H1 (cell line): ENCODE data around the gene PTPA. TPM values are rescaled to one million over a fixed set of nuclear protein-coding genes. Genes with fewer than 3 reads are reported as not detected.
"Not testable (repeated sequence)": the region's sequence is repeated elsewhere in the genome, so short reads cannot be mapped to it uniquely, and the experiment has no call there.

Experiments used
- CTCF ChIA-PET: fragments of 300-600 bp; sonication (Branson Sonifier 250); formaldehyde crosslinking; loops from one replicate; lab custom pipeline; 2021; ENCODE audit not compliant: partially characterized antibody; lab: Charles Lee
- POLR2A ChIA-PET: fragments of 300-600 bp; sonication (Branson Sonifier 250); formaldehyde crosslinking; loops from one replicate; lab custom pipeline; 2021; ENCODE audit warnings: inconsistent platforms; ENCODE audit not compliant: partially characterized antibody; lab: Charles Lee
- DNase-seq, 2 experiments: peaks; one replicate each; pipeline versions ENCODE4 v3.0.0 to v3.0.0-alpha.2; 2010 to 2022; ENCODE audit warnings: low spot score in 2 of 2, low read depth in 1 of 2, mixed read lengths in 1 of 2
- FAIRE-seq: peaks from 2 replicates; lab custom pipeline; 2011; peaks lifted over from hg19 to GRCh38; lab: Jason Lieb, UNC
- H2AFZ ChIP-seq: 2 replicates; pipeline ENCODE4 v1.8.1; 2012; ENCODE audit warnings: low read length, inconsistent platforms
- H2AK5ac ChIP-seq: 2 replicates; pipeline ENCODE4 v1.6.1; 2013; ENCODE audit warnings: low read depth, low read length
- H2BK120ac ChIP-seq: replicated peaks from 2 replicates; pipeline ENCODE3; 2013; ENCODE audit warnings: low read depth, low read length, inconsistent platforms
- H2BK12ac ChIP-seq: 2 replicates; pipeline ENCODE4 v1.6.1; 2013; ENCODE audit warnings: low read depth, low read length
- H2BK15ac ChIP-seq: 2 replicates; pipeline ENCODE4 v1.6.1; 2013; ENCODE audit warnings: low read length
- H2BK20ac ChIP-seq: 2 replicates; pipeline ENCODE4 v1.6.1; 2013; ENCODE audit warnings: low read length
- H2BK5ac ChIP-seq: 2 replicates; pipeline ENCODE4 v1.6.1; 2013; ENCODE audit warnings: low read depth, low read length
- H3K14ac ChIP-seq: 2 replicates; pipeline ENCODE4 v1.6.1; 2013; ENCODE audit warnings: inconsistent platforms; ENCODE audit not compliant: insufficient read length
- H3K18ac ChIP-seq: 2 replicates; pipeline ENCODE4 v1.6.1; 2013; ENCODE audit warnings: low read length; ENCODE audit errors: extremely low read depth
- H3K23ac ChIP-seq: 2 replicates; pipeline ENCODE4 v1.6.1; 2013; ENCODE audit warnings: inconsistent platforms; ENCODE audit not compliant: insufficient read length
- H3K23me2 ChIP-seq: 2 replicates; pipeline ENCODE4 v1.6.1; 2013; ENCODE audit warnings: low read depth, low read length
- H3K27ac ChIP-seq: 2 replicates; pipeline ENCODE4 v1.6.1; 2011; ENCODE audit warnings: low read depth, low read length, inconsistent platforms
- H3K27me3 ChIP-seq, 4 experiments: replicated peaks in 1 of 4; 1 replicate in 1 of 4; 2 replicates in 3 of 4; pipeline versions ENCODE4 v1.6.1 to v1.8.1; 2011 to 2013; ENCODE audit warnings: low read length in 3 of 4, mild to moderate bottlenecking in 3 of 4, inconsistent platforms in 2 of 4, mixed read lengths in 2 of 4, moderate library complexity in 1 of 4; ENCODE audit not compliant: control insufficient read depth in 3 of 4, insufficient read depth in 3 of 4; ENCODE audit errors: extremely low read depth in 1 of 4
- H3K36me3 ChIP-seq, 4 experiments: 2 replicates each; pipeline versions ENCODE4 v1.6.1 to v1.8.1; 2011 to 2013; ENCODE audit warnings: mild to moderate bottlenecking in 4 of 4, low read length in 3 of 4, moderate library complexity in 2 of 4, control low read depth in 1 of 4, inconsistent platforms in 1 of 4; ENCODE audit not compliant: insufficient read depth in 4 of 4, control insufficient read depth in 2 of 4
- H3K4ac ChIP-seq: replicated peaks from 2 replicates; pipeline ENCODE3; 2013; ENCODE audit warnings: low read length, low read depth, mixed read lengths, inconsistent platforms; ENCODE audit not compliant: insufficient read length
- H3K4me1 ChIP-seq, 4 experiments: replicated peaks in 1 of 4; 1 replicate in 1 of 4; 2 replicates in 3 of 4; pipeline versions ENCODE4 v1.6.1 to v1.8.1; 2011 to 2013; ENCODE audit warnings: low read length in 3 of 4, inconsistent platforms in 2 of 4, mixed read lengths in 1 of 4; ENCODE audit not compliant: insufficient read depth in 4 of 4, control insufficient read depth in 3 of 4
- H3K4me2 ChIP-seq, 2 experiments: 2 replicates each; pipeline versions ENCODE4 v1.6.1 to v1.8.1; 2011 to 2013; ENCODE audit warnings: low read depth in 2 of 2, low read length in 2 of 2, control low read depth in 1 of 2, inconsistent platforms in 1 of 2, mild to moderate bottlenecking in 1 of 2; ENCODE audit not compliant: insufficient read depth in 1 of 2
- H3K4me3 ChIP-seq, 4 experiments: fragments of 200-600, 300-600 bp in 1 of 4; sonication (generic), shearing (Covaris generic), sonication (Bioruptor Twin) in 1 of 4; 2 replicates each; pipeline versions ENCODE4 v1.5.1 to v1.8.1; 2011 to 2016; ENCODE audit warnings: low read length in 4 of 4, low read depth in 3 of 4, control low read depth in 2 of 4, inconsistent platforms in 2 of 4, mild to moderate bottlenecking in 2 of 4, mixed read lengths in 1 of 4, moderate library complexity in 1 of 4; ENCODE audit not compliant: insufficient read depth in 2 of 4; ENCODE audit errors: extremely low read depth in 1 of 4
- H3K56ac ChIP-seq: replicated peaks from 2 replicates; pipeline ENCODE3; 2013; ENCODE audit warnings: low read depth, mild to moderate bottlenecking, mixed read lengths, low read length, inconsistent platforms; ENCODE audit not compliant: insufficient read length
- H3K79me1 ChIP-seq: 2 replicates; pipeline ENCODE4 v1.6.1; 2013; ENCODE audit warnings: low read depth, low read length, control low read depth
- H3K79me2 ChIP-seq, 2 experiments: 2 replicates each; pipeline versions ENCODE4 v1.6.1 to v1.8.1; 2012 to 2013; ENCODE audit warnings: low read length in 2 of 2, mild to moderate bottlenecking in 2 of 2, inconsistent platforms in 1 of 2; ENCODE audit not compliant: insufficient read depth in 2 of 2, control insufficient read depth in 1 of 2
- H3K9ac ChIP-seq, 4 experiments: replicated peaks in 1 of 4; 1 replicate in 1 of 4; 2 replicates in 3 of 4; pipeline versions ENCODE4 v1.6.1 to v1.8.1; 2011 to 2013; ENCODE audit warnings: low read depth in 3 of 4, low read length in 3 of 4, control low read depth in 2 of 4, mild to moderate bottlenecking in 2 of 4, moderate library complexity in 2 of 4, inconsistent platforms in 1 of 4; ENCODE audit errors: extremely low read depth in 1 of 4
- H3K9me3 ChIP-seq, 2 experiments: 2 replicates each; pipeline versions ENCODE4 v1.6.1 to v1.8.1; 2012 to 2013; ENCODE audit warnings: mild to moderate bottlenecking in 2 of 2, moderate library complexity in 2 of 2, control low read depth in 1 of 2, inconsistent platforms in 1 of 2, low read depth in 1 of 2, low read length in 1 of 2, mixed read lengths in 1 of 2; ENCODE audit not compliant: insufficient read depth in 2 of 2
- H4K20me1 ChIP-seq, 2 experiments: replicated peaks in 1 of 2; 2 replicates each; pipeline versions ENCODE3 to v1.8.1; 2011 to 2013; ENCODE audit warnings: inconsistent platforms in 2 of 2, low read length in 2 of 2, mild to moderate bottlenecking in 1 of 2; ENCODE audit not compliant: insufficient read depth in 2 of 2, control insufficient read depth in 1 of 2
- H4K5ac ChIP-seq: 2 replicates; pipeline ENCODE4 v1.6.1; 2013; ENCODE audit warnings: low read length, low read depth, mixed read lengths, inconsistent platforms; ENCODE audit not compliant: insufficient read length
- H4K8ac ChIP-seq: 2 replicates; pipeline ENCODE4 v1.8.0; 2013; ENCODE audit warnings: mild to moderate bottlenecking, moderate library complexity, low read length, inconsistent platforms; ENCODE audit not compliant: insufficient read depth; ENCODE audit errors: extremely low read depth
- H4K91ac ChIP-seq: replicated peaks from 2 replicates; pipeline ENCODE3; 2013; ENCODE audit warnings: low read length, mixed read lengths, inconsistent platforms; ENCODE audit not compliant: insufficient read length
- ASH2L ChIP-seq: fragments of 200-600, 300-600 bp; sonication (generic); IDR thresholded peaks from one replicate; pipeline ENCODE4 v1.7.1; 2017; ENCODE audit warnings: low read length
- BACH1 ChIP-seq: IDR thresholded peaks from 2 replicates; pipeline ENCODE4 v1.6.1; 2012; ENCODE audit warnings: low read length, improper control_type of control experiment
- HDAC6 ChIP-seq: IDR thresholded peaks from one replicate; pipeline ENCODE4 v1.7.1; 2012; ENCODE audit warnings: low read depth, mild to moderate bottlenecking, inconsistent platforms, low read length, moderate library complexity
- RFX5 ChIP-seq: IDR thresholded peaks from 2 replicates; pipeline ENCODE4 v1.6.1; 2011; ENCODE audit warnings: low read depth, low read length, improper control_type of control experiment, borderline replicate concordance
- ZNF274 ChIP-seq: IDR thresholded peaks from 2 replicates; pipeline ENCODE4 v1.7.0; 2012; ENCODE audit warnings: low read length, borderline replicate concordance; ENCODE audit errors: extremely low read depth
- WGBS, 2 experiments: shearing (Covaris generic) in 1 of 2; methylation state at CpG; one replicate each; pipeline versions ENCODE4 v1.1.6 to v1.1.7; 2013 to 2015; ENCODE audit warnings: low lambda C conversion rate in 2 of 2, mixed read lengths in 2 of 2, inconsistent platforms in 1 of 2, low coverage in 1 of 2, missing lambda C conversion rate in 1 of 2; ENCODE audit not compliant: insufficient replicate concordance in 2 of 2, insufficient coverage in 1 of 2, insufficient read length in 1 of 2; ENCODE audit errors: extremely low coverage in 1 of 2, missing lambda C conversion rate in 1 of 2; 5-methylcytosine and 5-hydroxymethylcytosine counted together
- polyA plus RNA-seq, 7 experiments: library from polyadenylated mRNA; depleted of rRNA in 3 of 7; stranded (reverse) in 5 of 7; unstranded in 2 of 7; fragments of >200 nt in 5 of 7; fragments of 200-250 nt in 2 of 7; gene quantifications; 1 replicate in 5 of 7; 2 replicates in 1 of 7; 4 replicates in 1 of 7; pipeline versions ENCODE4 v1.2.1 to v1.2.3, GENCODE V29; 2011 to 2013; ENCODE audit warnings: missing spikeins in 2 of 7, mixed read lengths in 2 of 7
- total RNA-seq: library from RNA; stranded (reverse); fragmentation: NEBNext Ultra II Directional; extraction: Animal tissue kit (Norgen Biotek cat#: 25700); gene quantifications from 2 replicates; pipeline ENCODE4 v1.2.1, GENCODE V29; 2021

PTPA gene
- total and polyA plus RNA-seq, 2 of the 8 experiments (the other 6 are each of a cell fraction or from before 2014, with no cell fraction given), result 114 to 145 TPM

GRCh38 chr9:129122133-129122532 lies 10.9 kb downstream of the PTPA start (continued):
- no peak for TF ChIP-seq HDAC6
- no peak for TF ChIP-seq ASH2L
- TF ChIP-seq BACH1, result no peak
- no peak for TF ChIP-seq ZNF274
- TF ChIP-seq RFX5, result no peak

- H4K91ac ChIP-seq, H3K9ac ChIP-seq, H4K5ac ChIP-seq, H4K20me1 ChIP-seq, H3K14ac ChIP-seq, H2BK15ac ChIP-seq, H3K9me3 ChIP-seq, H3K23ac ChIP-seq, H2AK5ac ChIP-seq, H4K8ac ChIP-seq, H2BK5ac ChIP-seq, H2BK20ac ChIP-seq, H2BK120ac ChIP-seq, H3K4me2 ChIP-seq, H3K23me2 ChIP-seq, H3K4ac ChIP-seq, FAIRE-seq, H3K27me3 ChIP-seq, H3K27ac ChIP-seq, H3K18ac ChIP-seq, H2BK12ac ChIP-seq, DNase-seq, H2AFZ ChIP-seq, H3K4me3 ChIP-seq, H3K56ac ChIP-seq: not testable (repeated sequence)
- Histone ChIP-seq H3K4me1 (peaks cover 9 to 18% (median 12%) of the 10 kb centered on the region in 4 experiments), H3K79me2 (peaks cover 3 to 30% of the 10 kb centered on the region in 2 experiments; a peak in 2 of 4 replicates), H3K79me1 (peaks cover 11% of the 10 kb centered on the region; the same call in 1 of the 2 replicates), H3K36me3 (peaks cover 9 to 46% (median 22%) of the 10 kb centered on the region in 4 experiments; a peak in 5 of 8 replicates)
- CTCF ChIA-PET, result interaction anchor here (0.7 to 2.0 kb wide), 5 partner anchors 9 to 517 kb away, joined by 3 to 13 read pairs (median 4); no protein-coding TSS in a partner anchor
- 80% methylated on average over 15 of the region's 15 CpGs; no CpG with 5 or more reads in 1 of the 2 experiments for WGBS, 2 experiments
- POLR2A ChIA-PET, result interaction anchor here (1.1 to 3.1 kb wide), 2 partner anchors 11 to 497 kb away, joined by 3 to 11 read pairs; partner anchors contain the start of genes C9orf50 and PTPA
Measured at GRCh38 chr9:129122976-129123375, 11.8 kb downstream of the PTPA start.
